Measurements from ENCODE around the gene PRMT7.

DNA sequence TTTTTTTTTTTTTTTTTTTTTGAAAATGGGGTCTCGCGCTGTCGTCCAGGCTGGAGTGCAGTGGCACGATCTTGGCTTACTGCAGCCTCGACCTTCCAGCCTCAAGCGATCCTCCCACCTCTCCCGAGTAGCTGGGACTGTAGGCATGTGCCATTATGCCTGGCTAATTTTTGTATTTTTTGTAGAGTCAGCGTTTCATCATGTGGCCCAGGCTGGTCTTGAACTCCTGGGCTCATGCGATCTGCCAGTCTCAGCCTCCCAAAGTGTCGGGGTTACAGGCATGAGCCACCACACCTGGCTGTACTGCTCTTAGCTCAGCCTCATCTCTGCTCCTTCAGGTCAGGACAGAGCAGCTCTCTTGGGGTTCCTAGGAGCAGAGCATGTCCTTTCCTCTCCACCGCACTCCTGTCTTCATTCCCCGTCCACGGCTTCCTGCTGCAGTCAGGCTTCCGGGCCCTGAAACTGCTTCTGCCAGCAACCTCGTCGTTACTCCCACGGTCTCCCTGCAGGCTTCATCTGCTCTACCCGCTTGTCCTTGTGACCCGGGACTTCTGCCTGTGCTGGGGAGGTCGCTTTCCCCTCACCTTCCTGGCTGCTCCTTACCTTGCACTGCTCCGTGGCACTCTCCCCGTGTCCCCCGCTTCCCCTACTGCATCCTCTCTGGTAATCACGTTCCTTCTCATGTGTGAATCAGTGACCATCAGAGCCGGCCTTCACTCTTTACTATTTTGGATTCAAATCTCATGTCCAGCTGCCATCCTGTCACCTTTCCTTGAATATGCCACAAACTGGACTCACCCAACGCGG lies 38.0 kb downstream of the PRMT7 start:
- TF ChIP-seq, protein P1, sequence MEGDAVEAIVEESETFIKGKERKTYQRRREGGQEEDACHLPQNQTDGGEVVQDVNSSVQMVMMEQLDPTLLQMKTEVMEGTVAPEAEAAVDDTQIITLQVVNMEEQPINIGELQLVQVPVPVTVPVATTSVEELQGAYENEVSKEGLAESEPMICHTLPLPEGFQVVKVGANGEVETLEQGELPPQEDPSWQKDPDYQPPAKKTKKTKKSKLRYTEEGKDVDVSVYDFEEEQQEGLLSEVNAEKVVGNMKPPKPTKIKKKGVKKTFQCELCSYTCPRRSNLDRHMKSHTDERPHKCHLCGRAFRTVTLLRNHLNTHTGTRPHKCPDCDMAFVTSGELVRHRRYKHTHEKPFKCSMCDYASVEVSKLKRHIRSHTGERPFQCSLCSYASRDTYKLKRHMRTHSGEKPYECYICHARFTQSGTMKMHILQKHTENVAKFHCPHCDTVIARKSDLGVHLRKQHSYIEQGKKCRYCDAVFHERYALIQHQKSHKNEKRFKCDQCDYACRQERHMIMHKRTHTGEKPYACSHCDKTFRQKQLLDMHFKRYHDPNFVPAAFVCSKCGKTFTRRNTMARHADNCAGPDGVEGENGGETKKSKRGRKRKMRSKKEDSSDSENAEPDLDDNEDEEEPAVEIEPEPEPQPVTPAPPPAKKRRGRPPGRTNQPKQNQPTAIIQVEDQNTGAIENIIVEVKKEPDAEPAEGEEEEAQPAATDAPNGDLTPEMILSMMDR (IDR thresholded peaks at IDR 0.05), result no peak
- TF ChIP-seq OVOL2 (CRISPR knock-in tag; IDR thresholded peaks at IDR 0.05; ENCODE audit: borderline replicate concordance) (no peak), ELF4 (CRISPR knock-in tag; IDR thresholded peaks at IDR 0.05; ENCODE audit: low read depth) (no peak), CREB1 (CRISPR knock-in tag; IDR thresholded peaks at IDR 0.05) (no peak)
- TF ChIP-seq, protein P2, sequence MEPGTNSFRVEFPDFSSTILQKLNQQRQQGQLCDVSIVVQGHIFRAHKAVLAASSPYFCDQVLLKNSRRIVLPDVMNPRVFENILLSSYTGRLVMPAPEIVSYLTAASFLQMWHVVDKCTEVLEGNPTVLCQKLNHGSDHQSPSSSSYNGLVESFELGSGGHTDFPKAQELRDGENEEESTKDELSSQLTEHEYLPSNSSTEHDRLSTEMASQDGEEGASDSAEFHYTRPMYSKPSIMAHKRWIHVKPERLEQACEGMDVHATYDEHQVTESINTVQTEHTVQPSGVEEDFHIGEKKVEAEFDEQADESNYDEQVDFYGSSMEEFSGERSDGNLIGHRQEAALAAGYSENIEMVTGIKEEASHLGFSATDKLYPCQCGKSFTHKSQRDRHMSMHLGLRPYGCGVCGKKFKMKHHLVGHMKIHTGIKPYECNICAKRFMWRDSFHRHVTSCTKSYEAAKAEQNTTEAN (CRISPR knock-in tag; IDR thresholded peaks at IDR 0.05), result no peak
- TF ChIP-seq, protein P3, sequence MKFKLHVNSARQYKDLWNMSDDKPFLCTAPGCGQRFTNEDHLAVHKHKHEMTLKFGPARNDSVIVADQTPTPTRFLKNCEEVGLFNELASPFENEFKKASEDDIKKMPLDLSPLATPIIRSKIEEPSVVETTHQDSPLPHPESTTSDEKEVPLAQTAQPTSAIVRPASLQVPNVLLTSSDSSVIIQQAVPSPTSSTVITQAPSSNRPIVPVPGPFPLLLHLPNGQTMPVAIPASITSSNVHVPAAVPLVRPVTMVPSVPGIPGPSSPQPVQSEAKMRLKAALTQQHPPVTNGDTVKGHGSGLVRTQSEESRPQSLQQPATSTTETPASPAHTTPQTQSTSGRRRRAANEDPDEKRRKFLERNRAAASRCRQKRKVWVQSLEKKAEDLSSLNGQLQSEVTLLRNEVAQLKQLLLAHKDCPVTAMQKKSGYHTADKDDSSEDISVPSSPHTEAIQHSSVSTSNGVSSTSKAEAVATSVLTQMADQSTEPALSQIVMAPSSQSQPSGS (CRISPR knock-in tag; IDR thresholded peaks at IDR 0.05; ENCODE audit: borderline replicate concordance, low read depth), result no peak
